GM18505 (cell line): Measurements from ENCODE around the gene SIL1.

Experiments used
- ATAC-seq: cut with Tn5 transposase; IDR thresholded peaks from one replicate; pipeline ENCODE4 v1.9.1; 2021; ENCODE audit not compliant: unreplicated experiment
- POLR2A ChIP-seq: IDR thresholded peaks from 4 replicates; pipeline ENCODE4 v1.6.1; 2011; ENCODE audit warnings: borderline replicate concordance; ENCODE audit not compliant: insufficient read depth, insufficient read length; ENCODE audit errors: extremely low read depth

SIL1 gene

DNA sequence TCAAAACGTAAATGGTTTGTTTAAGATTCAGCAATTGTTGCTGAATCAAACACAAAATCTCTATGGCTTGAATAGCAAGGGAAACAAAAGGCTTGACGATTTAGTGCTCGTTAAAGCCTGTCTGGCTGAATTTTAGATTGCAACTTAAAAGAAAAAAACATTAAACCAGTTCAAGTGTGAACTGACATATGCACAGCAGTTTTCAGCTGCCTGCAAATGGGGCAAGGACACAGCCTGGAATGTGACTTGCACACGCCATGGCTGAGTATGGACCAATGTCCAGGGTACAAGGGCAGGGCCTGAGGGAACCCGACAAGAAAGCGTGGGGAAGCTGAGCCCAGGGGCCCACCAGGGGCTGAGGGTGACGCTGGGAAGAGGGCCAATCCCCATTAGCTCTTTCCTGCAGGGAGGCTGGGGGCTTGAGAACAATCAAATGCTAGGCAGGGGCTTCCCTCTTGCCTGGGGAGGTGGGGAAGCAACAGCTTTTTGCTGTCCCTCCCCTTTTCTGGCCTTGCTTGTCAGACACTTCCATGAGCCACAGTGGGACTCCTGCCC is 233.4 kb downstream of the SIL1 start:
- no peak for ATAC-seq

DNA sequence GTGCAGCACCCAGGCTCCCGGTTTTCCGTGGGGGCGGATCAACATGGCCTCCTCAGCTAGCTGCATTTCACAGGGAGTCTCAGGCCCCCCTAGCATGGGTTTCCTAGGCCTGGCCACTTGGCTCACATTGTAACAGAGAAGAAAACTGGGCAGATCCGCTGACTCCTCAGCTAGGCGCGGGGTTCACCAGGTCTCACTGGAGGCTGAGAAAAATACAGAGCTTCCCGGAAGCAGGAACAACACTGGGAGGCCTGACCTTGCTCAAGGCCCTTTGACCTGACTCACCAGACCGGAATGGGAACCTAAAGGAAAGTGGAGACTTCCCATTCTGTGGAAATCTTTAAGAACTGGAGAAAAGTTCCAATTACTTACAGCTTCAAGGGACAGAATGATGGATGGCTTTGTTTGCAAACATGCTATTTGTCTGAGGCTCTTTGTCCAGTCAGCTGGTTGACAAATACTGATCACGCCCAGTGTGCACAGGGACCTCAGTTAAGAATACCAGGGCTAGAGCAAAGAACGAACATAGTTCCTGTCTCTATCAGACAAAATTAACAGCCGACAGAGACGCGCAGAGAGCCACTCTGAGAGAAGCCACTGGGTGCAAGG is 234.3 kb downstream of the SIL1 start:
- no peak for TF ChIP-seq POLR2A
- no peak for ATAC-seq

More for the DNA sequence above, 233.4 kb downstream of the SIL1 start:
- TF ChIP-seq POLR2A: no peak

- no peak for TF ChIP-seq POLR2A
- ATAC-seq: no peak
Observed at GRCh38 chr5:138962614-138963370, 235.4 kb downstream of the SIL1 start.

GRCh38 chr5:138961729-138962128 is 236.4 kb downstream of the SIL1 start:
- no peak for TF ChIP-seq POLR2A
- ATAC-seq: no peak

- ATAC-seq: no peak
- TF ChIP-seq POLR2A: no peak
Observed at GRCh38 chr5:138961221-138961620, 236.9 kb downstream of the SIL1 start.

GRCh38 chr5:138960145-138960692 is 237.9 kb downstream of the SIL1 start:
- no peak for ATAC-seq
- no peak for TF ChIP-seq POLR2A

DNA sequence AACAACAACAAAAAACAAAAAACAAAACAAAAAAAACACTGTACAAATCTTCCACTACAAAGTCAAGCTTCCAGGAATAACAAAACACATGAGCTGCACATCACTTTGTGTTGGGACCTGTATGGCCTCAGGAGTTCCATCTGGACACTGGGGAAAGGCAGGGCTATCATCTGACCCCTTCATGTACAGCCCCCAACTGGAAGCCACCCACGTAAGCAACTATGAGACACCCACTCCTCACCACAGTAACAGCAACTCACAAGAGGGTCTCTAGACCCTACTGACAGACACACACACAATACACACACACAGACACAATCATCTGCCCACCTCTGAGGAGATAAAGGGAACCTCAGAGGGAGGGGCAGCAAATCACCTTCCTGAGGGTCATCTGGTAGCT is 241.4 kb downstream of the SIL1 start:
- TF ChIP-seq POLR2A: no peak

DNA sequence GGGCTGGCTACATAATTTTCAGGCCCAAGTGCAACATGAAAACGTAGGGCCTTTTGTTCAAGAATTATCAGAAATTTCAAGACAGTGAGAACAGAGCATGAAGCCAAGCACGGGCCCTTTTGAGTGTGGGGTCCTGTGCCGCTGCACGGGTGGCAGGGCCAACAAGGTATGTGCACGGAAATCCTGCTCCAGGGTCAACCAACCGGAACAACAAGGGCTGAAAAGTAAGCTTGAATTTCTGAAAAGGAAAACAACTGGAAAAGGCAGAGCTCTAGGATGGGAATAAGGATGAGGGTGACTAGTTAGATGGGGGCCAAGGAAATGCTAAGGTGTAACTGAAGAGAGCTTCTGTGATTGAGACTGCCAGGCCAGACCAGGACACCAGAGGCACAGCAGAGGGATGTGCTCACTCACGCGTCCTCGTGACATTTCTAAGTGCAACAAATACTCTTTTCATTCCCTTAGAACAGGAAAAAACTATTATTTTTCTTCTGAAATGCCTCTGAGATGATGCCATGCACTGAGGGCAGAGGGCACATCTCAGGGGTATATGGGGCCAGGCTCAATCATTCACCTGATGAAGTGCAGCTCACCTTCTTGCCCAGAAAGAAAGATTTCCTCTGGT is 242.4 kb downstream of the SIL1 start:
- ATAC-seq: no peak
- no peak for TF ChIP-seq POLR2A

More for the DNA sequence above, 241.4 kb downstream of the SIL1 start:
- no peak for ATAC-seq

- TF ChIP-seq POLR2A: no peak
- no peak for ATAC-seq
Observed at GRCh38 chr5:138955013-138955660, 243.0 kb downstream of the SIL1 start.

DNA sequence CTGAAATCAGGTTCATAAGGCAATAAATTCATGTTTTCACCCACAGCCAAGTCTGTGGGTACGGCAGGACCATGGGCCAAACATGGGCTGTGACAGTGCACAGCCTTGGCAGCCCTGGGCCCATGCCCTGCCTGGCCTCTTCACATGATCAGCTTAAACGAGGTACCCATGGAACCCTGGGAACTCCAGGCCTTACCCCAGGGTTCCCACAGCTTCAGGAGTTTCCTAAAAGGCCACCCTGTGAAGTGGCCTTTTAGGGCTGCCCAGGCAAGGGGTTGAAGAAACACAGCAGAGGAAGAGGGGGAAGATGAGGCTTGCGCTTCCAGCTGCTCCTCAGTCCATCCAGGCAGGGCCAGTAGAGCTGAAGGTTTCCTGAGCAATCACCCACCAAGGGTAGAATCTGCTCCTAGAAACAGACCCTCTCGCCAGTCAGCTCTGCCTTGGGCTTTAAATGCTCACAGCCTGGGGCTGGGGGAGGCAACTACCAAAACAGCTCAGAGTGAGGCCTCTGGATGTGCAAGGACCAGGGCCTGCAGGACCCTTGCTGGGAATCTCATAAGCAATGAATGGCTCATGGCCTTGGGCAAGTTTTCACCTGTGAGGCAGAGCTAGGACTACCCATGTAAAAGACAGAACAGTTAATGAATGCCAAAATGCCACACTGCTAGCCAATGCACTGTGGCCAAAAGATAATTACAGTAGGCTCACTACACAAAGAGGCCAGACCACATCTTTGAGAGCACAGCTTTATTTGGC is 243.7 kb downstream of the SIL1 start:
- ATAC-seq: no peak
- no peak for TF ChIP-seq POLR2A

DNA sequence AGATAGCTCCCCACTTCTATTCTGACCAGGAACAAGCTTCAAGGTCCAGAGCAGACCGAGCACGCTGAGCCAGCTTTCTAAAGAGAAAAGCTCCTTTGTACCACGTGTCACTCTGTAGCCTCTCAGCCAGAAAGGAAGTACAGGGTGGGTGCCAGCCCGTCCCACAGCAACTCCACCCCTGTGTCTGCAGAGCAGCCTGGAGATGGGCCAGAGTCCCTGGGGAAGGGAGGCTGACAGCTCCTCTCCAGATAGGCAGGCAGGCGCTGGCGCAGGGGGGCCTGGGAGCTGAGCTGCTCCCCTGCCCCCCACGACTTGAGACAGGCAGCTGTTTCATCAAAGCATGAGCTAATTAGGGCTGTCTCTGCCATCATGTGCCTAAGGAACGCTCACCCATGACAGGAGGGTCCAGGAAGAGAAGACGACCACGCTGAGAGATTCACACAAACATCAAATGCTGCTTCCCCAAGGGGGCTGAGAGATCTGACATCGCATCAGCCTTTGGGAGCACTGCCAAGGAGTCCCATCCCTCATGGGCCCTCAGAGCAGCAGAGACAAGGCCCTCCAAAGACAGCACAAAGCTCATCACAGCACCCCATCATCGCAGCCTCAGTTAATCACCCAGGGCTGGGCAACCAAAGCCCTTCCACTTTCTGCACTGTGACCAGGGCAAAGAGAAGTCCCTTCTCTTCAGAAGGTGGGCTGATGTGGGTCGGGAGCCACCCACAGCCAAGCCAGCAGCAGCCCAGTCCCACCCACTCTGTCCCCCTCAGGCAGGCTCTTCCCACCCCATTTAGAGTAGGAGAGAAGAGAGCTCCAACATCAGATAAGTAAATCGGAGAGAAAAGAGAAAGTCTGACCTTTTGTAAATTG is 244.5 kb downstream of the SIL1 start:
- ATAC-seq: peak; percentile 58
- TF ChIP-seq POLR2A: no peak
